ENCODE results near the gene TFCP2. TPM values are rescaled to one million over a fixed set of nuclear protein-coding genes. Genes with fewer than 3 reads are reported as not detected.

The TFCP2 gene
- total RNA-seq, 4 donors from 2014 or later: 13.5 to 20.5 (median 15.4) TPM

GRCh38 chr12:51122844-51123243 is 50.1 kb downstream of the TFCP2 start:
- Histone ChIP-seq H3K4me1 (no peaks in the 10 kb centered on the region), H3K36me3 (no peaks in the 10 kb centered on the region), H3K4me3 (no peak overlapping the region), H3K9me3 (no peaks in the 10 kb centered on the region), H3K27me3 (no peaks in the 10 kb centered on the region), H3K27ac (no peak overlapping the region)
- TF ChIP-seq CTCF (IDR thresholded peaks at IDR 0.05): no peak
- TF ChIP-seq POLR2AphosphoS5 (IDR thresholded peaks at IDR 0.05): no peak
- TF ChIP-seq EP300 (IDR thresholded peaks at IDR 0.05; ENCODE audit: low read depth): no peak
- TF ChIP-seq POLR2A (IDR thresholded peaks at IDR 0.05): no peak
- in situ Hi-C loops (cut with MboI; ENCODE audit: low pct_ligation_motif_present in 1 of 4, low pct_unique_long_range_greater_than_20kb in 1 of 4, low sequenced_read_pairs in 3 of 4): no loop called here
- DNase-seq: no peak
- intact Hi-C loops (cut with DNase I; ENCODE audit: low total_unique reads): no loop called here

GRCh38 chr12:51118706-51119105 is 54.2 kb downstream of the TFCP2 start:
- no peaks in the 10 kb centered on the region for H3K9me3 ChIP-seq
- no peak for DNase-seq
- 78 to 82% methylated on average over 2 to 3 of the region's 3 CpGs for whole genome bisulfite sequencing, 2 donors (ENCODE audit: low coverage in 1 of 2)
- in situ Hi-C loops (cut with MboI; ENCODE audit: low pct_ligation_motif_present in 1 of 4, low pct_unique_long_range_greater_than_20kb in 1 of 4, low sequenced_read_pairs in 3 of 4) (no loop called here), intact Hi-C loops (cut with DNase I; ENCODE audit: low total_unique reads) (no loop called here)
- peaks cover 0 to 25% (median 1%) of the 10 kb centered on the region in 4 donors for H3K36me3 ChIP-seq
- H3K4me1 ChIP-seq: no peaks in the 10 kb centered on the region
- no peaks in the 10 kb centered on the region for H3K27me3 ChIP-seq
- no peak overlapping the region for H3K27ac ChIP-seq
- no peak for TF ChIP-seq POLR2A (IDR thresholded peaks at IDR 0.05)
- no peak for TF ChIP-seq EP300 (IDR thresholded peaks at IDR 0.05; ENCODE audit: low read depth)
- no peak for TF ChIP-seq CTCF (IDR thresholded peaks at IDR 0.05)
- no peak for TF ChIP-seq POLR2AphosphoS5 (IDR thresholded peaks at IDR 0.05)
- no peak overlapping the region for H3K4me3 ChIP-seq

- no peaks in the 10 kb centered on the region for H3K27me3 ChIP-seq
- no peak for TF ChIP-seq POLR2AphosphoS5 (IDR thresholded peaks at IDR 0.05)
- H3K36me3 ChIP-seq: peaks cover 0 to 40% (median 7%) of the 10 kb centered on the region in 4 donors
- no peak overlapping the region for H3K27ac ChIP-seq
- no peak for DNase-seq
- intact Hi-C loops (cut with DNase I; ENCODE audit: low total_unique reads): no loop called here
- in situ Hi-C loops (cut with MboI; ENCODE audit: low pct_ligation_motif_present in 1 of 4, low pct_unique_long_range_greater_than_20kb in 1 of 4, low sequenced_read_pairs in 3 of 4): no loop called here
- H3K4me1 ChIP-seq: no peaks in the 10 kb centered on the region
- no peaks in the 10 kb centered on the region for H3K9me3 ChIP-seq
- H3K4me3 ChIP-seq: no peak overlapping the region
Measured at GRCh38 chr12:51115533-51115932, 57.4 kb downstream of the TFCP2 start.

- TF ChIP-seq EP300 (IDR thresholded peaks at IDR 0.05; ENCODE audit: low read depth) (no peak), POLR2A (IDR thresholded peaks at IDR 0.05) (no peak), POLR2AphosphoS5 (IDR thresholded peaks at IDR 0.05) (no peak), CTCF (IDR thresholded peaks at IDR 0.05) (no peak)
- 77 to 84% methylated on average over 2 to 4 of the region's 4 CpGs for WGBS, 2 donors (ENCODE audit: low coverage in 1 of 2)
- in situ Hi-C loops (cut with MboI; ENCODE audit: low pct_ligation_motif_present in 1 of 4, low pct_unique_long_range_greater_than_20kb in 1 of 4, low sequenced_read_pairs in 3 of 4): no loop called here
- H3K4me3 ChIP-seq: no peak overlapping the region
- no peaks in the 10 kb centered on the region for H3K9me3 ChIP-seq
- DNase-seq: no peak
- H3K27ac ChIP-seq: no peak overlapping the region
- peaks cover 0 to 55% (median 24%) of the 10 kb centered on the region in 4 donors for H3K36me3 ChIP-seq
- intact Hi-C loops (cut with DNase I; ENCODE audit: low total_unique reads): no loop called here
- H3K4me1 ChIP-seq: no peaks in the 10 kb centered on the region
- H3K27me3 ChIP-seq: no peaks in the 10 kb centered on the region
Measured at GRCh38 chr12:51108136-51108535, 64.8 kb downstream of the TFCP2 start.

GRCh38 chr12:51103977-51104376 is 69.0 kb downstream of the TFCP2 start:
- H3K27me3 ChIP-seq: no peaks in the 10 kb centered on the region
- TF ChIP-seq EP300 (IDR thresholded peaks at IDR 0.05; ENCODE audit: low read depth) (no peak), POLR2AphosphoS5 (IDR thresholded peaks at IDR 0.05) (no peak), POLR2A (IDR thresholded peaks at IDR 0.05) (no peak), CTCF (IDR thresholded peaks at IDR 0.05) (no peak)
- peaks cover 0 to 52% (median 26%) of the 10 kb centered on the region in 4 donors for H3K36me3 ChIP-seq

More at GRCh38 chr12:51103977-51104376, 69.0 kb downstream of the TFCP2 start:
- H3K4me3 ChIP-seq: no peak overlapping the region
- DNase-seq: no peak
- intact Hi-C loops (cut with DNase I; ENCODE audit: low total_unique reads) (no loop called here), in situ Hi-C loops (cut with MboI; ENCODE audit: low pct_ligation_motif_present in 1 of 4, low pct_unique_long_range_greater_than_20kb in 1 of 4, low sequenced_read_pairs in 3 of 4) (no loop called here)
- no peak overlapping the region for H3K27ac ChIP-seq
- H3K4me1 ChIP-seq: no peaks in the 10 kb centered on the region
- no peaks in the 10 kb centered on the region for H3K9me3 ChIP-seq

Data from transverse colon (tissue), 4 donors.